ENCODE data around the gene GSTM1.

DNA sequence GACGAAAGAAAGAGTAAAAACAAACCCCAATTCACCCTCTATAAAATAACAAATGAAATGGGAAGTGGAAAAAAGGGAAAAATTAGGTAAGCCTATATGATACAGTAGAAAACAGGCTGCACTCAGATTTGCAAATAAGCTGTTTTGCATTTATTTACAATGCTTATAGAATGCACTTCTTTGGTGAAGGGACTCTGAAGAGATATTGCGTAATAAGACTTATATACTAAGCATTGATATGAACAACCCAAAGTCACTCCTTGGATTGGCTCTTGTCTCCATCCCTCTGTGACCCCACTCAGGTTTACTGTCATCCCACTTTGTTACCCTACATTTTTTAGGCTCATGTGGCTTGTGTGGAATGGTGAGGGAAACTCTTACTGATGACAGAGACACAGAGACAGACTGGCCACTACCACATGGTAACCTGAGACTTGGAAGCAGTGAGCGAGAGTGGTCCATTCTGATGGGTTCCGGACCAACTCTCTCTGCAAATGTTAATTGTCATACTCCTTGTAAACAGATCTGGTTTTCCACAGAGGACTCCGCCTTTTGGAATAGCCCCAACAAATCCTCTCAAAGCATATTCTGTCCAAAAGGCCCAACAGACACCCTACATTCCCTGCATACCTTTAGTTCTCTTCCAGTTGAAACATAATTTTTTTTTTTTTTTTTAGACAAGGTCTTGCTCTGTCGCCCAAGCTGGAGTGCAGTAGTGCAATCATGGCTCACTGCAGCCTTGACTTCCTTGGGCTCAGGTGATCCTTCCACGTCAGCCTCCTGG is 35.5 kb downstream of the GSTM1 start:
- no peak for TF ChIP-seq EP300 (IDR thresholded peaks at IDR 0.05)
- TF ChIP-seq POLR2A (IDR thresholded peaks at IDR 0.05), result no peak

All from stomach (tissue), 4 donors.